SK-N-MC (cell line): Measurements from ENCODE around the gene NISCH.

Experiments used
- DNase-seq: peaks from one replicate; pipeline ENCODE4 v3.0.0-alpha.2; 2011; ENCODE audit warnings: low read depth, low spot score
- H3K27ac ChIP-seq: fragments of 200-600 bp; sonication (generic); 2 replicates; pipeline ENCODE4 v1.5.1; 2016; ENCODE audit warnings: mixed run types
- H3K36me3 ChIP-seq: fragments of 200-600 bp; sonication (generic); 2 replicates; pipeline ENCODE4 v1.6.1; 2017; ENCODE audit warnings: antibody characterized with exemption, low read length, mixed read lengths; ENCODE audit not compliant: insufficient read depth
- H3K4me3 ChIP-seq: fragments of 200-600 bp; sonication (generic); 2 replicates; pipeline ENCODE4 v1.5.1; 2016
- H3K9ac ChIP-seq: fragments of 200-600 bp; sonication (generic); 2 replicates; pipeline ENCODE4 v1.8.0; 2017; ENCODE audit warnings: mixed run types, mixed read lengths; ENCODE audit not compliant: insufficient read length
- H3K9me3 ChIP-seq: fragments of 200-600 bp; sonication (generic); 2 replicates; pipeline ENCODE4 v1.6.1; 2017; ENCODE audit warnings: low read depth, mild to moderate bottlenecking, antibody characterized with exemption, low read length, moderate library complexity, mixed read lengths
- EZH2 ChIP-seq: fragments of 200-600 bp; sonication (generic); IDR thresholded peaks from one replicate; pipeline ENCODE4 v1.6.1; 2017; ENCODE audit warnings: antibody characterized with exemption
- FOXP2 ChIP-seq: optimal IDR thresholded peaks from 2 replicates; pipeline ENCODE3; 2011; ENCODE audit warnings: mild to moderate bottlenecking, moderate library complexity; ENCODE audit not compliant: insufficient read depth; ENCODE audit errors: extremely low read length, control extremely low read depth
- POLR2AphosphoS5 ChIP-seq: IDR thresholded peaks from 2 replicates; pipeline ENCODE4 v1.6.1; 2012; ENCODE audit warnings: mild to moderate bottlenecking, low read depth, low read length, borderline replicate concordance

NISCH gene

DNA sequence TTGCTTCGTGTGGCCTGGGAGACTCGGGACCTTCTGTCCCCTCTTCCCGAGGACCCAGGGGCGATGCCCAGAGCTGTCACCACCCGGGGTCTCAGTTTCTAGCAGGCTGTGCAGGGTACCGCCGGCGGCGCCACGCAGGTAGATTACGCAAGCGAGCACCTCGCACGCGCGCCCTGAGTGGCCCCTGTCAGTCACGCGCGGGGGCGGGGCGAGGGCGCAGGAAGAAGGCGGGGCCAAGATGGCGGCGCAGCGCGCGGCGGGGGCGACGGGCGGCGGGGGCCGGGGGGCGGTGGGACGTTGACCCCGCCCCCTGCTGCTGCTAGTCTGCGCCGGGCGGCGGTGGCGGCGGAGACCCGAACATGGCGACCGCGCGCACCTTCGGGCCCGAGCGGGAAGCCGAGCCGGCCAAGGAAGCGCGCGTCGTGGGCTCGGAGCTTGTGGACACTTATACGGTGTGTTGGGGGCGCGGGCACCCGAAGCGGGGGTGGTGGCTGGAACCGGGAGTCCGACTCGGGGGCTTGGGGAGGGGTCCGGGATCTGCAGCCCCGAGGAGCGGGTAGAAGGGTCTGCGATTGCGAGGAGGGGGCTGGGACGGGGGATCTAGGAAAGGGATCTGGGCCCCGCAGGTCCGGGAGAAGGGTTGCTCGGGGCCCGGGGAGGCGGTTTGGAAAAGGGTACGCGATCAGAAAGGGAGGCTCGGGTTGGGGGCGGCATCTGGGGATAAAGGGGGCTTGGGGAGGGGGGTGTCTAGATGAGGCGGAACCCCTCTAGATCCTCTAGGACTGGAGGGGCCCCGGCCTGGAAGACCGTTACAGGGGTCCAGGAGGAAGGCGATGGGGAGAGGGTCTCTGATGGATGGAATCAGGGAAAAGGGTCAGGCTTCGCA, at the start of gene NISCH:
NISCH (plus strand) TSS at position 322 of the 886 bp plus-strand sequence; CDS start at position 360, 38 bp downstream.
- no peak for DNase-seq
- TF ChIP-seq EZH2, result no peak
- peak; percentile 78; the same call in 1 of the 2 replicates for TF ChIP-seq POLR2AphosphoS5
- TF ChIP-seq FOXP2, result no peak
- H3K9ac ChIP-seq, result peak within 1 kb of the TSS; percentile 80
- H3K27ac ChIP-seq, result no peak within 1 kb of the TSS
- H3K36me3 ChIP-seq, result peaks cover 10% of the 10 kb centered on the region; the same call in 1 of the 2 replicates
- no peaks in the 10 kb centered on the region for H3K9me3 ChIP-seq
- peak within 1 kb of the TSS; percentile 84 for H3K4me3 ChIP-seq

DNA sequence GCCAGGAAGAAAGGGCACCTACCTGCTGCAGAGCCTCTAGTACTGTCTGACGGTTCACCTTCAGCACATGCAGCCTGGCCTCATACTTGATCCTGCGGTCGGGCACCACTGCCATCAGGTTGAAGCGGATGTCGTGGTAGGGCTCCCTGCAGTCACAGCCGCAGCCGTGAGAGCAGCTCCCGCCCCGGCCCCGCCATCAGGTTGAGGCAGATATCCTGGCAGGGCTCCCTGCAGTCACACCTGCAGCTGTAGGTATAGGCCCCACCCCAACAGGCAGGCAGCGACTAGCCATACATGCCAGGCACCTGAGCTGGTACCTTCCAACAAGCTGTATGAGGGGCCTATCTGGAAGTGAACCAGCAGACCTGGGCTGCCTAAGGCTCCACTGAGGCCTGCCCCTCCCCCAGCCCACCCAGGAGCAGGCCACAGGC, 49.2 kb upstream of the NISCH start:
- no peak for DNase-seq
- Histone ChIP-seq H3K9ac (no peak overlapping the region), H3K9me3 (no peaks in the 10 kb centered on the region), H3K27ac (no peak overlapping the region), H3K4me3 (no peak overlapping the region), H3K36me3 (peaks cover 6% of the 10 kb centered on the region; the same call in 1 of the 2 replicates)
- TF ChIP-seq POLR2AphosphoS5 (no peak), FOXP2 (no peak), EZH2 (no peak)

DNA sequence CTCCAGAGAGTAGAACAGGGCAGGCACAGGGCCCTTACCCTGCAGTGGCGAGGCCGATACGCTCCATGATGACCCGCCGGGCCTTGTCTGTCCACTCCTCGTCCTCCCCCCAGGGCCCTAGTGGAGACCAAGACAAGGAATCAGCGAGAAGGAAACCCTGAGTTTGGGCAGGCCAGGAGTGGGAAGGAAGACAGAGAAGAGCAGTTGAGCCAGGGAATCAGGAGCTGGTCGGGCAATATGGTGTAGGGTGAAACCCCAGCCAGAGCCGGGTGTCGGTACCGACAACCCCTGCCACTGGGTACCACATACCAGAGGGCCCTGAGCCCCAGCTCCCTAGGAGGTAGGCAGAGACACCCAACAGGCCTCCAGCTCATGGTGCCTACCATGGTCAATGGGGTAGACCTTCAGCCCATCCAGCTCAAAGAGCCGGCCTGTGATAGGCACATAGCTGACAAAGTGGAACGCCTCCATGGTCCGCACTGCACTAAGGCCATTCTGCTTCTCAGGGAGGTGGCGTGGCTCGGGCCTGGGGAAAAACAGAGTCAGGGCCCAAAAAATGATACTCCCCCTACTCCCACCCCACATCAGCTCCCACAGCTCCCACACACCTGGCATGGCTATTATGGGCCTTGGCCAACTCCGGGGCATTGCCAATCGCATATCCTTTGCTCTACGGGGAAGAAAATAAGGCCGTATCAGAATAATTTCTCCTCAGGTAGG, 48.5 kb upstream of the NISCH start:
- Histone ChIP-seq H3K36me3 (peaks cover 6% of the 10 kb centered on the region; the same call in 1 of the 2 replicates), H3K9ac (no peak overlapping the region)

DNA sequence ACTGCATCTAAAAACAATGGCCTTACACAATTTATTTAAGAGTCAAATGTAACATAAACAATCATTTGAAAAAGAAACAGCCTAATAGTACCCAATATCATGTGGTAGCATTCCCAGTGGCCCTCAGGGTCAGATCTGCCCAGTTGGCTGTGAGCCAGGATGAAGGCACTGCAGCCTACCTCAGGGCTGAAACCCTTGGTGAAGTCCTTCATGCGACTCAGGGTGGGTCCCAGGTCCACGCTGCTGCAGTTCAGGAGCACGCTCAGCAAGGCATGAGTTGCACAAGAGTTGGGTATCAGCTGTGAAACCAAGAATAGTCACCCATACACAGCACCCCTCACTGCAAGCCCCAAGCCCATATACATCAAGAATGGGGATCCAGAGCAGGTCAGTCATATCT, 47.6 kb upstream of the NISCH start:
- H3K27ac ChIP-seq, result no peak overlapping the region
- no peak overlapping the region for H3K9ac ChIP-seq
- no peaks in the 10 kb centered on the region for H3K9me3 ChIP-seq
- H3K4me3 ChIP-seq, result no peak overlapping the region
- peaks cover 5% of the 10 kb centered on the region; the same call in 1 of the 2 replicates for H3K36me3 ChIP-seq
- TF ChIP-seq POLR2AphosphoS5 (no peak), EZH2 (no peak), FOXP2 (no peak)
- no peak for DNase-seq

More for the DNA sequence above, 48.5 kb upstream of the NISCH start:
- TF ChIP-seq EZH2, result no peak
- no peak for TF ChIP-seq FOXP2
- no peak for TF ChIP-seq POLR2AphosphoS5
- Histone ChIP-seq H3K4me3 (no peak overlapping the region), H3K27ac (no peak overlapping the region), H3K9me3 (no peaks in the 10 kb centered on the region)
- no peak for DNase-seq

DNA sequence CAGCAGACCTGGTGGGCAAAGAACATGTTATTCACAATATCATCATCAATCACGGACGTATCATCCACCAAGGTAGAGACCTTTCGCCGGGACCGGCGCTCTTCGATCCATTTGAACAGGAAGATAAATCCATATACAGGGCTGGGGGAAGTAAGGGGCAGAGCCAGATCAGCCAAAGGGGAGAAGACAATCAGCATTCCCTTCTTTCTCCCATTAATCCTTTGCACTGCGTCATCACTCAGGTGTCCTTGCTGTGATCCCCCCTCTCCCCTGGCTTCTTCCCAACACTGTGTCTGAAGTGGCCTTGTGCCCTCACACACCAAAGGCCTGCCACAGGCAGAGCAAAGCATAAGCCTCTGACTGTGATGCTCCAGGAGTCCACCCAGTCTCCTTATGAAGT, 46.9 kb upstream of the NISCH start:
- no peak overlapping the region for H3K27ac ChIP-seq
- TF ChIP-seq POLR2AphosphoS5 (no peak), FOXP2 (no peak), EZH2 (no peak)
- no peak for DNase-seq
- H3K4me3 ChIP-seq, result peak overlapping the region; percentile 83; the same call in 1 of the 2 replicates
- peaks cover 4% of the 10 kb centered on the region; the same call in 1 of the 2 replicates for H3K36me3 ChIP-seq
- no peak overlapping the region for H3K9ac ChIP-seq
- no peaks in the 10 kb centered on the region for H3K9me3 ChIP-seq

GRCh38 chr3:52415800-52416199, 39.6 kb upstream of the NISCH start:
- H3K27ac ChIP-seq, result no peak overlapping the region
- TF ChIP-seq EZH2 (no peak), POLR2AphosphoS5 (no peak), FOXP2 (no peak)
- H3K9me3 ChIP-seq, result no peaks in the 10 kb centered on the region
- no peak for DNase-seq
- no peaks in the 10 kb centered on the region for H3K36me3 ChIP-seq
- no peak overlapping the region for H3K4me3 ChIP-seq
- H3K9ac ChIP-seq, result no peak overlapping the region

- Histone ChIP-seq H3K27ac (no peak overlapping the region), H3K9me3 (no peaks in the 10 kb centered on the region), H3K9ac (no peak overlapping the region), H3K36me3 (no peaks in the 10 kb centered on the region), H3K4me3 (no peak overlapping the region)
- DNase-seq, result no peak
- TF ChIP-seq EZH2 (no peak), FOXP2 (no peak), POLR2AphosphoS5 (no peak)
Observed at GRCh38 chr3:52420388-52420787, 35.0 kb upstream of the NISCH start.

- Histone ChIP-seq H3K36me3 (no peaks in the 10 kb centered on the region), H3K4me3 (no peak overlapping the region), H3K27ac (no peak overlapping the region), H3K9ac (no peak overlapping the region), H3K9me3 (no peaks in the 10 kb centered on the region)
- no peak for DNase-seq
- TF ChIP-seq POLR2AphosphoS5 (no peak), FOXP2 (no peak), EZH2 (no peak)
Observed at GRCh38 chr3:52422669-52423068, 32.7 kb upstream of the NISCH start.
